GM12892 (cell line): ENCODE measurements around the gene KLF6.

Experiments used
- POLR2A ChIP-seq: IDR thresholded peaks from 2 replicates; pipeline ENCODE4 v1.6.1; 2011; ENCODE audit warnings: low read depth, low read length, control low read depth
- POLR2AphosphoS5 ChIP-seq: IDR thresholded peaks from 2 replicates; pipeline ENCODE4 v1.6.1; 2011; ENCODE audit warnings: low read depth, low read length, control low read depth
- TAF1 ChIP-seq: IDR thresholded peaks from 2 replicates; pipeline ENCODE4 v1.6.1; 2011; ENCODE audit warnings: low read depth, mild to moderate bottlenecking, control low read depth, low read length, borderline replicate concordance

DNA sequence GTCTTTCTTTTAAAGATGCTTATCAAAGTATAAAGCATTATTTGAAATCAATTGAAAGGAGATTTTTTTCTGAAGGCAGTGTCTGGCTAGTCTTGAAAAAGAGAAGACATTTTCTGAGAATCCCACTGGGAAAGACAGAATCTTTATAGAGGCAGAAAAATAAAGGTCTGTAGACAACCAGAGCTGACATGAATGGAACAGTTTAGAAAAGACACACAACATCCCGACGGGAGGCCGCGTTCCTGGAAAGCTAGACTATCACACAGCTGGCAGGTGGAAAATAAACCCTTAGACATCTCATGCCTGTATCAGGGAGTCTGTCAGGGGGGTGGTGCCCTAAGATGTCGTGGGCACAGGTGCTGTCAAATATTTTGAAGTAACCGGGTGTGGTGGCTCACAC is 48.0 kb upstream of the KLF6 start:
- TF ChIP-seq POLR2AphosphoS5: no peak
- no peak for TF ChIP-seq POLR2A
- no peak for TF ChIP-seq TAF1
